Measurements from ENCODE around the gene PCDHB7.
"Not testable (repeated sequence)": the region's sequence is repeated elsewhere in the genome, so short reads cannot be mapped to it uniquely, and the experiment has no call there.

DNA sequence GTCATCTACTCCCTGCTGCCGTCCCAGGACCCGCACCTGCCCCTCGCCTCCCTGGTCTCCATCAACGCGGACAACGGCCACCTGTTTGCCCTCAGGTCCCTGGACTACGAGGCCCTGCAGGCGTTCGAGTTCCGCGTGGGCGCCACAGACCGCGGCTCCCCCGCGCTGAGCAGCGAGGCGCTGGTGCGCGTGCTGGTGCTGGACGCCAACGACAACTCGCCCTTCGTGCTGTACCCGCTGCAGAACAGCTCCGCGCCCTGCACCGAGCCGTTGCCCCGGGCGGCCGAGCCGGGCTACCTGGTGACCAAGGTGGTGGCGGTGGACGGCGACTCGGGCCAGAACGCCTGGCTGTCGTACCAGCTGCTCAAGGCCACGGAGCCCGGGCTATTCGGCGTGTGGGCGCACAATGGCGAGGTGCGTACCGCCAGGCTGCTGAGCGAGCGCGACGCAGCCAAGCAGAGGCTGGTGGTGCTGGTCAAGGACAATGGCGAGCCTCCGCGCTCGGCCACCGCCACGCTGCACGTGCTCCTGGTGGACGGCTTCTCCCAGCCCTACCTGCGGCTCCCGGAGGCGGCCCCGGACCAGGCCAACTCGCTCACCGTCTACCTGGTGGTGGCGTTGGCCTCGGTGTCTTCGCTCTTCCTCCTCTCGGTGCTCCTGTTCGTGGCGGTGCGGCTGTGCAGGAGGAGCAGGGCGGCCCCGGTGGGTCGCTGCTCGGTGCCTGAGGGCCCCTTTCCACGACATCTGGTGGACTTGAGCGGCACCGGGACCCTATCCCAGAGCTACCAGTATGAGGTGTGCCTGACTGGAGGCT is 2.1 kb downstream of the PCDHB7 start:
- not testable (repeated sequence) for TF ChIP-seq YY1 (IDR thresholded peaks at IDR 0.05; ENCODE audit: insufficient read depth, insufficient read length); SUZ12 (IDR thresholded peaks at IDR 0.05; ENCODE audit: extremely low read depth, insufficient read depth, insufficient read length)

Data from NT2/D1 (cell line).